HUES6 (cell line): ENCODE measurements around the gene GTPBP1.

ENCODE experiments used
- H3K27ac ChIP-seq: 2 replicates; pipeline ENCODE4 v1.7.0; 2013; ENCODE audit warnings: low read depth, mild to moderate bottlenecking, low read length, inconsistent platforms
- H3K27me3 ChIP-seq: 2 replicates; pipeline ENCODE4 v1.6.1; 2013; ENCODE audit warnings: low read length; ENCODE audit not compliant: control insufficient read depth, insufficient read depth
- H3K36me3 ChIP-seq: 2 replicates; pipeline ENCODE4 v1.6.1; 2013; ENCODE audit warnings: low read length; ENCODE audit not compliant: control insufficient read depth, insufficient read depth
- H3K4me1 ChIP-seq: 2 replicates; pipeline ENCODE4 v1.6.1; 2013; ENCODE audit warnings: low read length; ENCODE audit not compliant: control insufficient read depth, insufficient read depth
- H3K4me3 ChIP-seq: 2 replicates; pipeline ENCODE4 v1.5.1; 2013; ENCODE audit warnings: low read depth, low read length
- H3K9ac ChIP-seq: one replicate; pipeline ENCODE4 v1.6.1; 2013; ENCODE audit warnings: mild to moderate bottlenecking, low read length
- H3K9me3 ChIP-seq: 2 replicates; pipeline ENCODE4 v1.6.1; 2013; ENCODE audit warnings: low read depth, low read length; ENCODE audit not compliant: control insufficient read depth, insufficient read depth

The GTPBP1 gene

DNA sequence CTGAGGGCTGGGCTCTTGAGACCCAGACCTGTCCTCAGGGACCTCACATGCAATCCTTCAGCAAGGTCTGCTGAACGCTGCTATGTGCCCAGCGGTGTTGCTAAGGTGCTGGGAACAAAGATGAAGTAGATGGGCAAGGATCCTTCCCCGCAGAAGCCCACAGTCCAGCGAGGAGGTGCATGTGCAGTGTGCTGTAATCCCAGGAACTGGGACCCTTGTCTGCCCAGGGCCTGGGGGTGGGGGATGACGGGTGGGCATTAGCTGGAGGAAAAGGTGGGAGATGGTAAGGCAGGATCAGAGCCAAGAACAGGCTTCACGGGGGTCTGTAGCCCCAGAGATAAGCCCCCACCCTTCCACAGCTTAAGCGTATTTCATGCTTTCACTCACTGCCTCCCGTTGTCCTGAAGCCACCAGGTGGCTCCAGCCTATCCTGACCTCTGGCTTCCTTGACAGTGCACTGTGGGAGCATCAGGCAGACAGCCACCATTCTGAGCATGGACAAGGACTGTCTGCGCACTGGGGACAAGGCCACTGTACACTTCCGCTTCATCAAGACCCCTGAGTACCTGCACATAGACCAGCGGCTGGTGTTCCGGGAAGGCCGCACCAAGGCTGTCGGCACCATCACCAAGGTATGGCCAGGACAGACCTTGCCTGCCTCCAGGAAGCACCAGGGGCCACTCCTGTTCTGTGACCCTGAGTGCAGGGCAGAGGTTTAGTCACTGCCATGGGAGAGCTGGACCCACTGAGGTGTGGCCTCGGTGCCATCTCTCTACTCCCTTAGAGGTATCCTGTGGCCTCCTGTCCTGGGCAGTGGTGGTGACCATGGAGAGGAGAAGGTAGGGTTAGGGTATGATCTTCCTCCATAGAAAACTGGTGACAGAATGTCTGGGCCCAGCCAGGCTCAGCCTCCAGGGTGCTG is 22.0 kb downstream of the GTPBP1 start:
- Histone ChIP-seq H3K27ac (no peak overlapping the region), H3K9ac (no peak overlapping the region), H3K9me3 (no peaks in the 10 kb centered on the region), H3K36me3 (peaks cover 96% of the 10 kb centered on the region), H3K27me3 (no peaks in the 10 kb centered on the region), H3K4me3 (no peak overlapping the region), H3K4me1 (no peaks in the 10 kb centered on the region)

DNA sequence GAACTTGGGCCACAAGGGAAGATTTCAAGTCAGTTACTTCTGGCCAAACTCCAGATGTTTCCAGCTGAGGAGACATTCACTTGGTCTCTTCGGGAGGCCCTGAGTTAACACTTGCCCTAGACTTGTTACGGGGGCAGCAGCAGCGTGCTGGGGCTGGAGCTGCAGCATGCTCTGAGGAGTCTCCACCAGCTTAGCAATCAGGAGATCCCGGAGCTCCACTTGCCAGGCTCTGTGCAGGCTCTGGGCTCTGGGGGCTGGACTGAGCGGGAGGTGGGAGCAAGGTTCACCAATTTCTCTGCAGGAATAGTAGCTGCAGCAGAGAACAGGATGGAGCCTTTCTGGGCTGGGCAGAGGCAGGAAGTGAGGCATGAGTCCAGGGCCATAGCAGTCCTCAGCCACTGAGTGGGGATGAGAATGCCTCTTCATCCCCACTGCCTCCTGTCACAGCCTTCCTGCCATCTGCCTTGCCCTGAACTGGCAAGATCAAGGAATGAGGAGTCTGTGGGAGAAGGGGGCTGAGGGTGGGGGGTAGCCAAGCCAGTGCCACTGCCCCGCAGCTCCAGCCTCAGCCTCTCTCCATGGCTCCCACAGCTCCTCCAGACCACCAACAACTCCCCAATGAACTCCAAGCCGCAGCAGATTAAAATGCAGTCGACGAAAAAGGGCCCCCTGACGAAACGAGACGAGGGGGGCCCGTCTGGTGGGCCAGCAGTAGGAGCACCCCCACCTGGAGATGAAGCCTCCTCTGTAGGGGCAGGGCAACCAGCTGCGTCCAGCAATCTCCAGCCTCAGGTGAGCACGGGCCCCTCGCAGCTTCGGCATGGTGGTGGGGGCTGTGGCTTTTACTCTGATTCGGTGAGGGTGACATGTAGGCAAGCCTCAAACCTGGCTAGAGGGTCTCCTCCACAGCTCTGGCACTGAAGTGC is 23.4 kb downstream of the GTPBP1 start:
- Histone ChIP-seq H3K4me1 (no peaks in the 10 kb centered on the region), H3K36me3 (peaks cover 95% of the 10 kb centered on the region), H3K27ac (no peak overlapping the region), H3K27me3 (no peaks in the 10 kb centered on the region), H3K4me3 (no peak overlapping the region), H3K9ac (no peak overlapping the region), H3K9me3 (no peaks in the 10 kb centered on the region)

DNA sequence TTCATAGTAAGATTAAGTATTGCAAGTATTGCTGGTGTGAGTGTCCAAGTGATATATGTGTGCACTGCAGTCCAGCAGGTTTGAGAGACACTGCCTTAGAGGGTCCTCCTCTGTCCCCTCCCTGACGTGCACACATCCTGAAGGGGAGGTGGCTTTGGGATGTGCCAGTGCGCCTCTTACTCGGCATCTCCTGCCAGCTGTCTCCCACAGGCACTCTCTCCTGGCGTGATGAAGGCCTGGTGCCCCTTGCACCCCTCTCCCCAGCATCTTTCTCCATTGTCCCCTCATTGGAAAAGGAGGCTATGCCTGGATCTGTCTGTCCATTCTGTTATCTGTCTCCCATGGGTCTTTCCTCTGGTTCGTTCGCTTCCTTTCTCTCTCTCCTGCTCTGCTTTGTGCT is 24.2 kb downstream of the GTPBP1 start:
- Histone ChIP-seq H3K36me3 (peaks cover 94% of the 10 kb centered on the region), H3K27ac (no peak overlapping the region), H3K9ac (no peak overlapping the region), H3K9me3 (no peaks in the 10 kb centered on the region), H3K27me3 (no peaks in the 10 kb centered on the region), H3K4me1 (no peaks in the 10 kb centered on the region), H3K4me3 (no peak overlapping the region)

DNA sequence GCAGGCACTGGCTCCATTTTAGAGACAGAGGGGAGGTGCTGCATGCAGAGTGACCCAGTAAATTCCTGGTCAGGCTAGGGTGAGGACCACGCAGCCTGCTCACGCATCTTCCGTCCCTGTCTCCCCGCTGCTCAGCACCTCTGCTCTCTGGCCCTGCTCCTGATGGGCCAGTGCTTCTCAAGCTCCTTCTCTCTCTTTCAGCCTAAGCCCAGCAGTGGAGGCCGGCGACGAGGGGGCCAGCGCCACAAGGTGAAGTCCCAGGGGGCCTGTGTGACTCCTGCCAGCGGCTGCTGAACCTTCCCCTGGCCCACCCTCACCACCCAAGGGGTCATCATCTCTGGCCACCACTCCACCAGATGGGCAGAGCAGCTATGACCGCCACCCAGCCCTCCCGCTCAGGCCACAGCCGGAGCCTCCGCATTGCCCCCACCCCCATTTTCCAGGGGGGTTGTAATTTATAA is 24.7 kb downstream of the GTPBP1 start:
- Histone ChIP-seq H3K9ac (no peak overlapping the region), H3K36me3 (peaks cover 92% of the 10 kb centered on the region), H3K27ac (no peak overlapping the region), H3K4me3 (no peak overlapping the region), H3K9me3 (no peaks in the 10 kb centered on the region), H3K27me3 (no peaks in the 10 kb centered on the region), H3K4me1 (no peaks in the 10 kb centered on the region)

DNA sequence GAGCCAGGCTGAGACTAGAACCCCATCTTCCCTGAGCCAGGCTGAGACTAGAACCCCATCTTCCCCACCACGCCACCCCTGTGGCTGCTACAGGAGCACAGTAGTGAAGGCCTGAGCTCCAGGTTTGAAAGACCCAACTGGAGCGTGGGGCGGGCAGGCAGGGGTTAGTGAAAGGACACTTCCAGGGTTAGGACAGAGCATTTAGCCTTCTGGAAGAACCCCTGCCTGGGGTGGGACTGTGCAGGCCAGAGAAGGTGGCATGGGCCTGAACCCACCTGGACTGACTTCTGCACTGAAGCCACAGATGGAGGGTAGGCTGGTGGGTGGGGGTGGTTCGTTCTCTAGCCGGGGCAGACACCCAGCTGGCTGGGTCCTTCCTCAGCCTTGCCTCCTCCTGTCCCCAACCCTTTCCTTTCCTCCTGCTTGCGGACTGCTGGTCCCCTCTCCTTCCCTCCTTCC is 26.0 kb downstream of the GTPBP1 start:
- Histone ChIP-seq H3K27me3 (no peaks in the 10 kb centered on the region), H3K36me3 (peaks cover 92% of the 10 kb centered on the region), H3K27ac (no peak overlapping the region), H3K9ac (no peak overlapping the region), H3K4me1 (no peaks in the 10 kb centered on the region), H3K9me3 (no peaks in the 10 kb centered on the region), H3K4me3 (no peak overlapping the region)

DNA sequence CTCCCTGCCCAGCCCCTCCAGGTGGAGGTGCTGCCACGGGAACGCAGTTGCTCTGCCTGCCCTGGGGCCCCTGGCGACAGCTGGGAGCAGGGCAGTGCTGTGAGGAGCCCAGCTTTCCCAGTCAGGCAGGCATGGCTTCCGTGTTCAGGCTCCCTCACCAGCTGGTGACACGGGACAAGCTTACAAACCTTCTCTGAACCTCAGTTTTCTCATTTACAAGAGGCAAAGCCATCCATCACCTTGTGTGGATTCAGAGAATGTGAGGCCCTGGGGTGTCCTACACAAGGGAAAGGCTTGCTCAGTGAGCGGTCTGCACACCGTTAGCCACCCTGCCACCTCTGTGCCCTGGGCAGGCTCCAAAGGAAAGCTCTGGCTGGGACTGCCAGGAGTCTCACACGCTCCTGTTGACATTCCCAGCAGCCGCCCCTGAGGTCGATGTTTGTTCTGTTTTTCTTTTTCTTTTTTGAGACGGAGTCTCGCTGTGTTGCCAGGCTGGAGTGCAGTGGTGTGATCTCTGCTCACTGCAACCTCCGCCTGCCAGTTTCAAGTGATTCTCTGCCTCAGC is 26.6 kb downstream of the GTPBP1 start:
- H3K36me3 ChIP-seq = peaks cover 91% of the 10 kb centered on the region
- H3K4me1 ChIP-seq = no peaks in the 10 kb centered on the region
- no peak overlapping the region for H3K4me3 ChIP-seq
- no peaks in the 10 kb centered on the region for H3K27me3 ChIP-seq
- no peak overlapping the region for H3K27ac ChIP-seq
- H3K9me3 ChIP-seq = no peaks in the 10 kb centered on the region
- H3K9ac ChIP-seq = no peak overlapping the region

DNA sequence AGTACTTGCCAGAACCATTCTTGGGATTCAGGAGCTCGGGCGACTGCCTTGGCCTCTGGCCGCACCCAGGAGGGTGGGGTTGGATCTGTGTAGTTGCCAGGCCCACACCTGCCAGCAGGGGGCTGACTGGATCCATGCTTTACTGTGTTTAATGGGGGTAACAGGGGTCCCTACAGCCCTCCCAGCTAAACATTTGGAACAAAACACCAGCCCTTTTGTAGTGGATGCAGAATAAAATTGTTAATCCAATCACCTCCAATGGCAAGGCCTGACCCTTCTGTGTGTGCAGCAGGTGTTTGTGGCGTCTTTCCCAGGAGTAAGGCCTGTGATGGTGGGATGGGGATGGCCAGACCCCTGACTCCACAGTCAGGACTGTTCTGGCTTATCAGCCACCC is 27.6 kb downstream of the GTPBP1 start:
- Histone ChIP-seq H3K27me3 (no peaks in the 10 kb centered on the region), H3K4me3 (no peak overlapping the region), H3K4me1 (no peaks in the 10 kb centered on the region), H3K9ac (no peak overlapping the region), H3K9me3 (no peaks in the 10 kb centered on the region), H3K36me3 (peaks cover 91% of the 10 kb centered on the region), H3K27ac (no peak overlapping the region)

DNA sequence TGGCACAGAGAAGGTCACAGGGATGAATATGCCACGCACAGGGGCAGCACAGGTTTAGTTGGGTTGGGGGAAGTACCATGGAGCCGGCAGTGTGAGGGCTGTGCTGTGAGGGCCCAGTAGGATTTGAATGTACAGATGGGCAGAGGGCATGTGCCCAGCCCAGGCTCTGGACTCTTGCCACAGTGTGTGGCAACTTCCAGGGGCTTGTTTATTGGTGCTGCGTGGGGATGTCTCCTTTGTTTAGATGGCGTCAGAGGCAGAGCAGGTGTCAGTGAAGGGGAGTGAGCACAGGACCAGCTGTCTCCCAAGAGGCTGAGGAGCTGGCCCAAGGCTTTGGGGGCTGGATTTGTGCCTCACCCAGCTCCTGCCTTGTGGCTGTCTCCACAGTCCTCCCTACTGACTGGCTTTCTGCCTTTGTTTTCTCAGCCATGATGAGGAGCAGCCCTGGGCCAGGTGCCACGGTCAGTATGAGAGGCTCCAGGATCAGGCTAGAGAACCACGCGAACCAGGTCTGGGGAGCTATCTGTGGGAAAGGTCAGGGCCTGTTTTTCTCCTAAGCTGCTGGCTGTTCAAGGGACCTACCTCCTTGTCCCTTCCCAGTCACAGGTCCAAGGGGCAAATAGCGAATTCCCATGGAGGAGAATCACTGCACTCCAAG is 28.1 kb downstream of the GTPBP1 start:
- no peaks in the 10 kb centered on the region for H3K27me3 ChIP-seq
- no peak overlapping the region for H3K9ac ChIP-seq
- no peak overlapping the region for H3K4me3 ChIP-seq
- H3K36me3 ChIP-seq = peaks cover 91% of the 10 kb centered on the region
- H3K9me3 ChIP-seq = no peaks in the 10 kb centered on the region
- H3K27ac ChIP-seq = no peak overlapping the region
- no peaks in the 10 kb centered on the region for H3K4me1 ChIP-seq

DNA sequence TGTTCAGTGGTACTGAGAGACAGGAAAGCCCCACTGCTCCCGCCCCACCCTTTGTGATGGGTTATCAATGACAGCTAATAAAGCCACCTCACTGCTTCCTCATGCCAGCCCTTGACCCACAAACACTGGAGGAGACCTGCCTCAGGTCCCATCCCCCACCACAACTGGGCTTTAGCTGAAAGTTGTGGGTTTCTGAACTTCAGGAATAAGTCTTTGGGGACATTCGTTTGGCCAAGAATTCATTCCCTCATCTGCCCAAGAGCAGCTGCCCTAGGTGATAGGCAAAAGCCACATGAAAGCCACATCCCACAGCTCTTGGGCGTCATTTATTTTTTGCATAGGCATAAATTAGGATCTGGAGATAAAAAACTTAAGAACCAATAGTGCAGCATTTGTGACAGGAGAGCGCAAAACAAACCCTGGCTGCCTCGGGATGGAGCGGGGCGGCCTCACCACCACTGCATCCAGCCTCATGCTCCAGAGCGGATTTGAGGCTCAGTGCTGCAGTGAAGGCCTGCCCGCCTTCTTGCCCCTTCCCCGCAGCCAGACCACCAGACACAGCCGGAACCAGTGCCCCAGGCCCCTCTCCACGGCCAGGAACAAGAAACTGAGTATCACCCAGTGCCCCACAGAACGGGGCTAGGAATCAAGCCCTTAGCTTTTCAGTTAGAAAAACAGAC is 28.8 kb downstream of the GTPBP1 start:
- Histone ChIP-seq H3K36me3 (peaks cover 91% of the 10 kb centered on the region), H3K27ac (no peak overlapping the region), H3K4me3 (no peak overlapping the region), H3K9me3 (no peaks in the 10 kb centered on the region), H3K4me1 (no peaks in the 10 kb centered on the region), H3K27me3 (no peaks in the 10 kb centered on the region), H3K9ac (no peak overlapping the region)

DNA sequence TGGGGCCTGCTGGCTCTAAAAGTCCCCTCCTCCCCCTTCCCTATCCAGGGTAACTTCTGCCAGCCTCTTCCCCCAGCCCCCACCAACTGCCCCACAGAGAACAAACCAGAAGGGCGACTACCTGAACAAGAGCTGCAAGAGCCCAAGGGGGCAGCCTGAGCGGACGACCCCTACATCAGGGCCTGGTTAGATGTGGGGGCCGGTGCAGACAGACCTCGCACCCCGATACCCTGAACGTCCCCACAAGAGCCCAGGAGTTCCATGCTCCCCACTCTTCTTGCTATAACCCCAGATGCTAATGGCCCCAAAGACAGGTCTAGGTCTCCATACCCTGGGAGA is 29.4 kb downstream of the GTPBP1 start:
- Histone ChIP-seq H3K36me3 (peaks cover 91% of the 10 kb centered on the region), H3K27ac (no peak overlapping the region), H3K27me3 (no peaks in the 10 kb centered on the region), H3K4me3 (no peak overlapping the region), H3K9me3 (no peaks in the 10 kb centered on the region), H3K4me1 (no peaks in the 10 kb centered on the region), H3K9ac (no peak overlapping the region)
